ENCODE measurements around the gene BCL11A.
A peak's percentile ranks its signal among the peaks of the same experiment; 100 is the strongest.

Gene BCL11A

GRCh38 chr2:60553495-60554073 lies at the start of gene BCL11A:
Gene BCL11A (minus strand): TSS chr2:60553654. CDS start chr2:60553270, 384 bp downstream.
- DNase-seq (ENCODE audit: low read depth): peak; percentile 93

GRCh38 chr2:60602828-60603532 lies 49.5 kb upstream of the BCL11A start:
- DNase-seq (ENCODE audit: low read depth): no peak

- no peak for DNase-seq (ENCODE audit: low read depth)
Measured at GRCh38 chr2:60602388-60602787, 48.9 kb upstream of the BCL11A start.

- DNase-seq (ENCODE audit: low read depth): no peak
Measured at GRCh38 chr2:60598271-60598670, 44.8 kb upstream of the BCL11A start.

- DNase-seq (ENCODE audit: low read depth): no peak
Measured at GRCh38 chr2:60597346-60597745, 43.9 kb upstream of the BCL11A start.

- DNase-seq (ENCODE audit: low read depth): no peak
Measured at GRCh38 chr2:60596411-60596810, 43.0 kb upstream of the BCL11A start.

GRCh38 chr2:60595953-60596352 lies 42.5 kb upstream of the BCL11A start:
- DNase-seq (ENCODE audit: low read depth): no peak

GRCh38 chr2:60589104-60589503 lies 35.6 kb upstream of the BCL11A start:
- peak; percentile 4 for DNase-seq (ENCODE audit: low read depth)

GRCh38 chr2:60586081-60586480 lies 32.6 kb upstream of the BCL11A start:
- DNase-seq (ENCODE audit: low read depth): no peak

GRCh38 chr2:60585276-60585675 lies 31.8 kb upstream of the BCL11A start:
- no peak for DNase-seq (ENCODE audit: low read depth)

GRCh38 chr2:60583604-60584003 lies 30.1 kb upstream of the BCL11A start:
- DNase-seq (ENCODE audit: low read depth): no peak

- peak; percentile 45 for DNase-seq (ENCODE audit: low read depth)
Measured at GRCh38 chr2:60581433-60582282, 28.2 kb upstream of the BCL11A start.

GRCh38 chr2:60577682-60578283 lies 24.3 kb upstream of the BCL11A start:
- DNase-seq (ENCODE audit: low read depth): no peak

GRCh38 chr2:60573251-60573650 lies 19.8 kb upstream of the BCL11A start:
- DNase-seq (ENCODE audit: low read depth): no peak

- peak; percentile 20 for DNase-seq (ENCODE audit: low read depth)
Measured at GRCh38 chr2:60570251-60570650, 16.8 kb upstream of the BCL11A start.

- DNase-seq (ENCODE audit: low read depth): peak; percentile 10
Measured at GRCh38 chr2:60569680-60570111, 16.2 kb upstream of the BCL11A start.

- no peak for DNase-seq (ENCODE audit: low read depth)
Measured at GRCh38 chr2:60567919-60568768, 14.7 kb upstream of the BCL11A start.

- no peak for DNase-seq (ENCODE audit: low read depth)
Measured at GRCh38 chr2:60567096-60567495, 13.6 kb upstream of the BCL11A start.

- peak; percentile 33 for DNase-seq (ENCODE audit: low read depth)
Measured at GRCh38 chr2:60565472-60565871, 12.0 kb upstream of the BCL11A start.

GRCh38 chr2:60560734-60561644 lies 7.5 kb upstream of the BCL11A start:
- DNase-seq (ENCODE audit: low read depth): peak; percentile 36
